ENCODE measurements around the gene DUSP6.

The DUSP6 gene

GRCh38 chr12:89328151-89329030 is 23.9 kb downstream of the DUSP6 start:
- DNase-seq (ENCODE audit: low read depth), result no peak

- no peak for DNase-seq (ENCODE audit: low read depth)
Observed at GRCh38 chr12:89327486-89328094, 24.7 kb downstream of the DUSP6 start.

GRCh38 chr12:89326239-89327040 is 25.9 kb downstream of the DUSP6 start:
- peak; percentile 63 for DNase-seq (ENCODE audit: low read depth)

GRCh38 chr12:89325495-89325894 is 26.8 kb downstream of the DUSP6 start:
- no peak for DNase-seq (ENCODE audit: low read depth)

GRCh38 chr12:89324437-89324836 is 27.9 kb downstream of the DUSP6 start:
- DNase-seq (ENCODE audit: low read depth), result no peak

- no peak for DNase-seq (ENCODE audit: low read depth)
Observed at GRCh38 chr12:89323568-89324218, 28.6 kb downstream of the DUSP6 start.

- no peak for DNase-seq (ENCODE audit: low read depth)
Observed at GRCh38 chr12:89320735-89321134, 31.6 kb downstream of the DUSP6 start.

GRCh38 chr12:89319606-89320005 is 32.7 kb downstream of the DUSP6 start:
- DNase-seq (ENCODE audit: low read depth), result no peak

- peak; percentile 12 for DNase-seq (ENCODE audit: low read depth)
Observed at GRCh38 chr12:89319122-89319521, 33.2 kb downstream of the DUSP6 start.

GRCh38 chr12:89316705-89317139 is 35.6 kb downstream of the DUSP6 start:
- no peak for DNase-seq (ENCODE audit: low read depth)

- DNase-seq (ENCODE audit: low read depth), result no peak
Observed at GRCh38 chr12:89314060-89314761, 38.1 kb downstream of the DUSP6 start.

GRCh38 chr12:89311703-89312293 is 40.5 kb downstream of the DUSP6 start:
- no peak for DNase-seq (ENCODE audit: low read depth)

GRCh38 chr12:89309815-89310214 is 42.5 kb downstream of the DUSP6 start:
- DNase-seq (ENCODE audit: low read depth), result peak; percentile 29

GRCh38 chr12:89309440-89309802 is 42.9 kb downstream of the DUSP6 start:
- DNase-seq (ENCODE audit: low read depth), result no peak

- DNase-seq (ENCODE audit: low read depth), result no peak
Observed at GRCh38 chr12:89307474-89308253, 44.6 kb downstream of the DUSP6 start.

- no peak for DNase-seq (ENCODE audit: low read depth)
Observed at GRCh38 chr12:89306827-89307473, 45.4 kb downstream of the DUSP6 start.

- DNase-seq (ENCODE audit: low read depth), result no peak
Observed at GRCh38 chr12:89305373-89305772, 46.9 kb downstream of the DUSP6 start.

GRCh38 chr12:89299931-89300330 is 52.4 kb downstream of the DUSP6 start:
- no peak for DNase-seq (ENCODE audit: low read depth)

- no peak for DNase-seq (ENCODE audit: low read depth)
Observed at GRCh38 chr12:89299417-89299816, 52.9 kb downstream of the DUSP6 start.
